ENCODE data around the gene TMEM92. TPM values are rescaled to one million over a fixed set of nuclear protein-coding genes. Genes with fewer than 3 reads are reported as not detected.

Gene TMEM92
- total RNA-seq, 2 experiments from 2014 or later, result 0.08 TPM; not detected in 1

GRCh38 chr17:50256826-50257618, 17.2 kb upstream of the TMEM92 start:
- H3K4me3 Mint-ChIP-seq, result no peak overlapping the region
- no peak for DNase-seq
- CTCF ChIA-PET, result no interaction called here
- no peaks in the 10 kb centered on the region for H3K4me1 Mint-ChIP-seq
- no peaks in the 10 kb centered on the region for H3K9me3 Mint-ChIP-seq
- no peak overlapping the region for H3K27ac Mint-ChIP-seq
- POLR2A ChIA-PET, result no interaction called here
- H3K36me3 Mint-ChIP-seq (ENCODE audit: low read depth), result no peaks in the 10 kb centered on the region
- peaks cover 1% of the 10 kb centered on the region for H3K27me3 Mint-ChIP-seq

- Mint-ChIP-seq H3K4me1 (no peaks in the 10 kb centered on the region), H3K27ac (no peak overlapping the region), H3K9me3 (no peaks in the 10 kb centered on the region), H3K27me3 (peaks cover 4% of the 10 kb centered on the region), H3K4me3 (no peak overlapping the region), H3K36me3 (ENCODE audit: low read depth) (no peaks in the 10 kb centered on the region)
- no peak for DNase-seq
- POLR2A ChIA-PET, result no interaction called here
- CTCF ChIA-PET, result no interaction called here
Measured at GRCh38 chr17:50257676-50258224, 16.5 kb upstream of the TMEM92 start.

- H3K4me1 Mint-ChIP-seq, result no peaks in the 10 kb centered on the region
- ChIA-PET POLR2A (no interaction called here), CTCF (no interaction called here)
- H3K27ac Mint-ChIP-seq, result no peak overlapping the region
- no peak overlapping the region for H3K4me3 Mint-ChIP-seq
- DNase-seq, result no peak
- no peaks in the 10 kb centered on the region for H3K9me3 Mint-ChIP-seq
- no peaks in the 10 kb centered on the region for H3K36me3 Mint-ChIP-seq (ENCODE audit: low read depth)
- H3K27me3 Mint-ChIP-seq, result peaks cover 6% of the 10 kb centered on the region
Measured at GRCh38 chr17:50258647-50259476, 15.4 kb upstream of the TMEM92 start.

- DNase-seq, result no peak
- Mint-ChIP-seq H3K4me3 (no peak overlapping the region), H3K36me3 (ENCODE audit: low read depth) (no peaks in the 10 kb centered on the region), H3K4me1 (no peaks in the 10 kb centered on the region), H3K27ac (no peak overlapping the region), H3K27me3 (peaks cover 7% of the 10 kb centered on the region), H3K9me3 (no peaks in the 10 kb centered on the region)
- CTCF ChIA-PET, result no interaction called here
- POLR2A ChIA-PET, result no interaction called here
Measured at GRCh38 chr17:50259477-50260324, 14.6 kb upstream of the TMEM92 start.

- ChIA-PET POLR2A (no interaction called here), CTCF (no interaction called here)
- Mint-ChIP-seq H3K27ac (no peak overlapping the region), H3K27me3 (peaks cover 7% of the 10 kb centered on the region), H3K4me1 (no peaks in the 10 kb centered on the region), H3K36me3 (ENCODE audit: low read depth) (no peaks in the 10 kb centered on the region), H3K4me3 (no peak overlapping the region), H3K9me3 (no peaks in the 10 kb centered on the region)
- no peak for DNase-seq
Measured at GRCh38 chr17:50260501-50260911, 13.8 kb upstream of the TMEM92 start.

GRCh38 chr17:50261051-50261915, 13.0 kb upstream of the TMEM92 start:
- no peak overlapping the region for H3K4me3 Mint-ChIP-seq
- ChIA-PET CTCF (no interaction called here), POLR2A (no interaction called here)
- peak; percentile 14 for DNase-seq
- H3K27me3 Mint-ChIP-seq, result peaks cover 7% of the 10 kb centered on the region
- H3K27ac Mint-ChIP-seq, result no peak overlapping the region
- no peaks in the 10 kb centered on the region for H3K36me3 Mint-ChIP-seq (ENCODE audit: low read depth)
- H3K9me3 Mint-ChIP-seq, result no peaks in the 10 kb centered on the region
- no peaks in the 10 kb centered on the region for H3K4me1 Mint-ChIP-seq

- Mint-ChIP-seq H3K36me3 (ENCODE audit: low read depth) (no peaks in the 10 kb centered on the region), H3K27ac (no peak overlapping the region), H3K4me1 (no peaks in the 10 kb centered on the region), H3K4me3 (no peak overlapping the region), H3K27me3 (peaks cover 7% of the 10 kb centered on the region), H3K9me3 (no peaks in the 10 kb centered on the region)
- peak; percentile 11 for DNase-seq
- POLR2A ChIA-PET, result no interaction called here
- CTCF ChIA-PET, result interaction anchor here (1.2 kb wide), 1 partner anchor 62 kb away, joined by 3 read pairs; no protein-coding TSS in a partner anchor
Measured at GRCh38 chr17:50262001-50262794, 12.1 kb upstream of the TMEM92 start.

GRCh38 chr17:50263331-50264262, 10.7 kb upstream of the TMEM92 start:
- H3K9me3 Mint-ChIP-seq, result no peaks in the 10 kb centered on the region
- peaks cover 7% of the 10 kb centered on the region for H3K27me3 Mint-ChIP-seq
- no peaks in the 10 kb centered on the region for H3K36me3 Mint-ChIP-seq (ENCODE audit: low read depth)
- H3K27ac Mint-ChIP-seq, result no peak overlapping the region
- no peak overlapping the region for H3K4me3 Mint-ChIP-seq
- no peaks in the 10 kb centered on the region for H3K4me1 Mint-ChIP-seq
- DNase-seq, result peak; percentile 7
- ChIA-PET CTCF (interaction anchor here (1.2 kb wide), 1 partner anchor 63 kb away, joined by 3 read pairs; no protein-coding TSS in a partner anchor), POLR2A (no interaction called here)

- Mint-ChIP-seq H3K9me3 (no peaks in the 10 kb centered on the region), H3K27ac (no peak overlapping the region), H3K36me3 (ENCODE audit: low read depth) (no peaks in the 10 kb centered on the region), H3K4me1 (no peaks in the 10 kb centered on the region), H3K4me3 (no peak overlapping the region), H3K27me3 (peaks cover 7% of the 10 kb centered on the region)
- no peak for DNase-seq
- ChIA-PET POLR2A (no interaction called here), CTCF (interaction anchor here (0.8 kb wide), 1 partner anchor 10 kb away, joined by 4 read pairs; the partner anchor contains the start of gene TMEM92)
Measured at GRCh38 chr17:50264263-50265113, 9.8 kb upstream of the TMEM92 start.

GRCh38 chr17:50265212-50265611, 9.1 kb upstream of the TMEM92 start:
- CTCF ChIA-PET, result interaction anchor here (0.8 kb wide), 1 partner anchor 9 kb away, joined by 4 read pairs; the partner anchor contains the start of gene TMEM92
- peaks cover 7% of the 10 kb centered on the region for H3K27me3 Mint-ChIP-seq
- H3K4me3 Mint-ChIP-seq, result no peak overlapping the region
- H3K4me1 Mint-ChIP-seq, result no peaks in the 10 kb centered on the region
- H3K27ac Mint-ChIP-seq, result no peak overlapping the region
- no peaks in the 10 kb centered on the region for H3K9me3 Mint-ChIP-seq
- no peaks in the 10 kb centered on the region for H3K36me3 Mint-ChIP-seq (ENCODE audit: low read depth)
- POLR2A ChIA-PET, result interaction anchor here (0.7 kb wide), 1 partner anchor 108 kb away, joined by 3 read pairs; no protein-coding TSS in a partner anchor
- no peak for DNase-seq
